AG10803 (cell line): ENCODE results near the gene HES6.

ENCODE experiments used
- DNase-seq: peaks from one replicate; pipeline ENCODE4 v3.0.0; 2010; ENCODE audit warnings: low read depth
- H3K4me3 ChIP-seq: 2 replicates; pipeline ENCODE4 v1.5.1; 2011; ENCODE audit warnings: mild to moderate bottlenecking, low read length, control low read depth
- CTCF ChIP-seq: conservative IDR thresholded peaks from 2 replicates; pipeline ENCODE4 v1.5.1; 2011; ENCODE audit warnings: mild to moderate bottlenecking, low read length, control low read depth, inconsistent platforms

Gene HES6

GRCh38 chr2:238286551-238286950 lies 46.7 kb upstream of the HES6 start:
- H3K4me3 ChIP-seq = peak overlapping the region; percentile 94
- peak; percentile 90 for DNase-seq
- no peak for TF ChIP-seq CTCF

GRCh38 chr2:238286095-238286494 lies 46.3 kb upstream of the HES6 start:
- peak overlapping the region; percentile 94 for H3K4me3 ChIP-seq
- no peak for TF ChIP-seq CTCF

GRCh38 chr2:238285653-238286082 lies 45.8 kb upstream of the HES6 start:
- H3K4me3 ChIP-seq = peak overlapping the region; percentile 0
- peak; percentile 99 for DNase-seq
- no peak for TF ChIP-seq CTCF

More at GRCh38 chr2:238286095-238286494, 46.3 kb upstream of the HES6 start:
- no peak for DNase-seq

GRCh38 chr2:238284802-238285515 lies 45.1 kb upstream of the HES6 start:
- H3K4me3 ChIP-seq = peak overlapping the region; percentile 0
- no peak for TF ChIP-seq CTCF
- DNase-seq = no peak

- DNase-seq = no peak
- H3K4me3 ChIP-seq = no peak overlapping the region
- no peak for TF ChIP-seq CTCF
These were observed 43.3 kb upstream of the HES6 start for GRCh38 chr2:238282861-238283738.

- no peak for DNase-seq
- H3K4me3 ChIP-seq = no peak overlapping the region
- TF ChIP-seq CTCF = no peak
These were observed 42.1 kb upstream of the HES6 start for GRCh38 chr2:238281826-238282480.
